GM21786 (cell line): ENCODE measurements around the gene ATP2B2.

Experiments
- ATAC-seq: cut with Tn5 transposase; IDR thresholded peaks from one replicate; pipeline ENCODE4 v1.9.1; 2021; ENCODE audit not compliant: unreplicated experiment

Gene ATP2B2

DNA sequence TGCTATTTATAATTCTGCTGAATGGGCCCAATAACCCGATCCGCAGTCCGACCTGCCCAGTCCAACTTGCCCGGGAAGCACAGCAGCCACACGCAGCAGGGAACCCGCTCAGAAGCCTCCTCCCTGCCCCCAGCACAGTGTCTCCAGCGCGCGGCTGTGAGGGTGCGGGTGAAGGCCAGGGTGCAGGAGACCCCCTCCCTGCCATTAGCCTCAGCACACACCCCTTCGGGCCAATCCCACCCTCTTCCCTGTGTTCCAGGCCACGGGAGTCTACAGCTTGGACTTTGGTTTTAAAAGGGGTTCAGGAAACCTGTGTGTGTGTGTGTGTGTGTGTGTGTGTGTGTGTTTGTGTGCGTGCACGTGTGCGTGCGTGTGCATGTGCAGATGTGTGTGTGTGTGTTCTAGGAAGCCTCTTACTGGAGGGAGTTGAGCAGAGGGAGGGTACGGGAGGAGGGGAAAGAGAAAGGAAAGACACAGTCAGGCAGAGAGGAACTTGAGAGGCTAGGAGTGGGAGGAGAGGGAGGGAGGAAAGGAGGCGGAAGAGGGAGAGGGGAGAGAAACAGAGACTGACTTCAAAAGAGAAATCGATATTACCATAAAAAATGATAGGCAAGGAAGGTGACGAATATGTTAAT is 34.2 kb downstream of the ATP2B2 start:
- ATAC-seq = no peak

DNA sequence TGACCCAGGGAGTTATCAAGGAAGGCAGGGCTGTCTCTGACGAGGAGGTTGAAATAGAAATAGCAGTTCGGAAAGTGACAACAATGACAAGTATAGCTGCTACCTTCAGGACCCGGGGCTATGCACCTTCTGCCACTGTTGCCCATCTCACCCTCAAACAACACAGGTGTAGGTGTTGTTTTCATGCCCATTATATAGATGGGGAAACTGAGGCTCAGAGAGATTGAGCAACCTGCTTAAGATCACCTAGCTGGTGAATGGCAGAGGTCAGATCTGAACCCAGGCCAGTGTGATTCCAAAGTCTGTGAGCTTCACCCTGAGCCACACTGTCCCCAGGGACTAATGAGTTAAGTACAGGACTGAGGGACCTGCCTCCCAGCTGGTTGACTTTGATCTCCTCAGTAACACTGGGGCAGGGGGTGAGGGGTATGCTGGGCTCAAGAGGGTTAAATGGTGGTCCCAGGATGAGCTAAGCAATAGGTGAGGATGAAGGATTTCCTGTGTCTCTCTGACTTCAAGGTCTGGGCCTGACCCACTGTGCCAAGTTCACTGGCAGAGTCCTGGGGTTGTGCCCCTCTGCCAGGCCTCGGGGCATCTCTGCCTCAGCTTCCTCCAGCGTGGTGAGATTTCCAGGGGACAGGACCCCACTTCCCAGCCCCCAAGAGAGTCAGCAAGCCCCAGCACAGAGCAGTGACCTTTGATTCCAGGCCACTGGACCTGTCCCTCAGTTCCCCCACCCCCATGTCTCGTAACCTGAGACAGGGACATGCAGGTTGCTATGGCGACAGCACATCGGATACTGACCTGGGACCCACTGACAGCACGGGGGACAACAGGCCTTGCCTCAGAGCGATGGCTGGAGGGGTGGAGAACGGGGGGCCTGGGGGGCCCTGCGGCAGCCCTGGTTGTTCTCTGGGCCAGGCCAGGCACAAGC is 35.0 kb downstream of the ATP2B2 start:
- no peak for ATAC-seq

DNA sequence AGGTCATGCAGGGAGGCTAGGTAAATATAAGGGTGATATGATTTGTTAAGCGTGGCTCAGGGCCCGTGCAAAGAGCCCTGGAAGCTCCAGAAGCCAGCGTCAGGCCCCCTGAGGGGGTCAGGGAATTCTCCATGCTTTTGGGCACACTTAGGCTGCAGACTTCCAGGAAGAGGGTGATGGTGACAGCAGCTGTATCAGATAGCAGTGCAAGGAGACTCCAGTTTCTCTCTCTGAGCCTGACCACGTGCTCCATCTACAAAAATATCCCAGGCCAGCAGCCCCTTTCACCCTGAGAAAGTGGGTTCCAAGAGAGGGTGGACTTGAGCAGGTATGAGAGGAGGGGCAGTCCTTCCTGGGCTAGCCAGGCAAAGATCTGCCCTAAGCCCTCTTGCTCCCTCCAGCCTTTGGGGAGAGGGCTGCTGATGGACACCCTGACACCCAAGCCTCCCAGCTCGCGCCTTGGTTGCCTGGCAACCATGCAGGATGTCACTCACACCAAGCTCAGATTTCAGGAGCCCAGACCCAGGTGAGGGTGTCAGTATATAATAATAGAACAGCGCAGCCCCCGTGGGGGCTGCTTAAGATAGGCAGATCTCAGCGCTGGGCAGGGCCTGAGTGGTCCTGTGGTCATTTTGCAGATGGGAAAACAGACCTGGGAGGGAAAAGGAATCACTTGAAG is 35.8 kb downstream of the ATP2B2 start:
- no peak for ATAC-seq

DNA sequence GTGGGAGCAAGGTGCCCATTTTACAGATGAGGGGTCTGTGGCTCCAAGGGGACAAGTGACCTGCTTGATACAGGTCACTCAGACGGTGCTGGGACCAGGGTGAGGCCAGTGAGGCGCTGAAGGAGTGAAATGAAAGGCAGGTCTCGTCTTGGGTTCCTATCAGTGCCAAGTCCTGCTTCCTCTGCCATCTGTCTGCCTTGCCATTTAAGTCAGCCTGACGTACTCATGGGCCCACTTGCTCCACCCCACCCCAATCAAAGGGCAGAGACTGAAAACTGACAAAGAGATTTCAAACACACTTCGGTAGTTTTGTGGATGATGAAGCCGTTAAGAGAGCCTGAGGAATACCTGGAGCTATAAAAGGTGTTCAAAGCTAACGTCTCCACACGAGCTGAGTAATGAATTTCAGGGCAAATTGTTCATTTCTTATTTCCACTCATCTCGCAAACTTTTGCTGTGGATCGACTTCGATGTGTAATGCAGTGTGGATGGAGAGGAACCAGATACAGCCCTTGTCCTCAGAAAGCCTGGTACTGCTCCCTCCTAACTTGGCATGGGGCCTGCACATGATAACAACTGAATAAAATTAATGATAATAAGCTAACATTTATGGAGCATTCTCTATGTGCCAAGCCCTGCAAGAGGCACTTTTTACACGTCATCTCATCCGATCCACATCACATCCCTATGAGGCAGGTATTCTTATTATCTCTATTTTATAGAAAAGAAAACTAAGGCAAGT is 36.6 kb downstream of the ATP2B2 start:
- ATAC-seq = no peak

DNA sequence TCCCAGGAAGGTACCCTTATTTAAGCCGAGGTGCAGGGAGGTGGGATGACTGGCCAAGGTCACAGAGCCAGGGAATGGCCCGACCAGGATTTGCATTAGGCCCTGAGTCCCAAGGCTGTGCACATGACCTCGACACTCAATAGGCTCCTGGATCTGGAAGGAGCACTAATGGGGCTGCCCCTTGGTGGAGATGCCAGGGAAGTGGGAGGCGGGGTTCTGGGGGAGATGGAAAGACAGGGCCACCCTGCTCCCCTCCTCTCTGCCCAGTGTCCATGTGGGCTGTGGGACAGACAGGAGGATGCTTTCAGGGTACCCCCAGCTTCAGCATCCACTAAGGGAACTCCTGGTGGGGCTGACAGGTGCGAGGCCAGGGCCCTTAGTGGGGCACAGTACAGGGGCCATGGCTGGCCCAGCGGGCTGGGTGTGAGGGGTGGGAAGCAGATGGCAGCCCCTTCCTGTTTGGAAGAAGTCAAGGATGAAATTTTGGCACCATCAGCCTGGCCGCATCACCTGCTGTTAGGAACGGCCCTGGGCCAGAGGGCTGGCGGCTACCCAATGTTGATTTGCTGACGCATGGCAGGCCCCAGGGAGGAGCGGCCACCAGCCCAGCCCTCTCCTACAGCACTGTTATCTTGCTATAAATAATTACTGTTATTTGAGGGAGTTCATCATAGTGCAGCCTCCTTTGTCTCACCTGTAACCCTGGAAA is 37.3 kb downstream of the ATP2B2 start:
- ATAC-seq = no peak

DNA sequence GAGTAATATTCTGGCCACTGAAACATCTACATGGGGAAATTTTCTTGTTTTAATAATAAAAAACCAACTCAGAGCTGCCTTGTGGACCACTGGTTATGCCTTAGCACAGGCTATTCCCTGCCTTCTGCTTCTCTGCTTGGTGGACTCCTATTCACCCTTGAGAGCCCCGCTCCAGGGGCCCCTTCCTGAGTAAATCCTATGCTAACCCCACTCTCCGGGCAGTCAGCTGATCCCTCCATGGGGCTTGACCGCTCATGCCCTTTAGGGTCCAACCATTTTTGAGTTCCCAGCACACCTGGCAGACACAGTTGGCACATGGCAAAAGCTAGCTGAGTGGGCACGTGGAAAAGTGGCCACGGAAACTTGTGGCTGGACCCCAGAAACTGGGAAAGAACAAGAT is 38.2 kb downstream of the ATP2B2 start:
- no peak for ATAC-seq

DNA sequence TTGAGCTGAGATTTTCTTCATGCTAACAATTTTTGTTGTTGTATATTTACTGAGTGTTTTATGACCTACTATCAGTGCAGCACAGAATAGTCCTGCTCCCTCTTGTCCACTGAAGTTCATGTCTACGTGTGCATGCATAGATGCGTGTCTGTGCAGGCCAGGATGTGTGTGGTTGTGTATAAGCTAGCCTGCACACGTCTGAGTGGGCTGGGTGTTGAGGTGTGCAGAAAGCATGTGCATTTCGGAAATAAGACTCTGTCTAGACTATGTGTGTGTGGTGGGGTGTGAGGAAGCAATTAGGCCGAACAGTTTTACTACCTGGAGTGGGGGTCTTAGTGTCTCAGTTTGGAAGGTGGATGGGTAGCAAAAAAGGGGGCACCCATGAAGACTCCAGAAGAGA is 39.2 kb downstream of the ATP2B2 start:
- ATAC-seq = no peak

DNA sequence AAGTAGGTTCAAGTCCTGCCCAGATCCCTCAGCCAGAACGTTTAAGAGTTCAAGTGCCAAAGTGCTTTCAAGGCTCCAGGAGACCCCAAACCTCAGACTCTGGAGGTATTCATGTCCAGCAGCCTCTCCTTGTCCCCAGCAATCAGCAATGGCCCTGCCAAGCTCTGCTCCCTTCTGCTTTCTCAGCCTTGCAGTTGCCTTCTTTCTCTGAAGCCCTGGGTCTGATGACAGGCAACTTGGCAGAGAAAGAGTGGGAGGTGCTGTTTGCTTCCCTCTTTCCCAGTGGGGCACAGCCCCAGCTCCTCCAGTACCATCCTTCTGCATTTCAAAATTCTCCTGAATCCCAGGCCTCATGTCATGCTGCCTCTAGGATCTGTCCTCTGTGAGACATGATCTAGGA is 40.2 kb downstream of the ATP2B2 start:
- no peak for ATAC-seq

DNA sequence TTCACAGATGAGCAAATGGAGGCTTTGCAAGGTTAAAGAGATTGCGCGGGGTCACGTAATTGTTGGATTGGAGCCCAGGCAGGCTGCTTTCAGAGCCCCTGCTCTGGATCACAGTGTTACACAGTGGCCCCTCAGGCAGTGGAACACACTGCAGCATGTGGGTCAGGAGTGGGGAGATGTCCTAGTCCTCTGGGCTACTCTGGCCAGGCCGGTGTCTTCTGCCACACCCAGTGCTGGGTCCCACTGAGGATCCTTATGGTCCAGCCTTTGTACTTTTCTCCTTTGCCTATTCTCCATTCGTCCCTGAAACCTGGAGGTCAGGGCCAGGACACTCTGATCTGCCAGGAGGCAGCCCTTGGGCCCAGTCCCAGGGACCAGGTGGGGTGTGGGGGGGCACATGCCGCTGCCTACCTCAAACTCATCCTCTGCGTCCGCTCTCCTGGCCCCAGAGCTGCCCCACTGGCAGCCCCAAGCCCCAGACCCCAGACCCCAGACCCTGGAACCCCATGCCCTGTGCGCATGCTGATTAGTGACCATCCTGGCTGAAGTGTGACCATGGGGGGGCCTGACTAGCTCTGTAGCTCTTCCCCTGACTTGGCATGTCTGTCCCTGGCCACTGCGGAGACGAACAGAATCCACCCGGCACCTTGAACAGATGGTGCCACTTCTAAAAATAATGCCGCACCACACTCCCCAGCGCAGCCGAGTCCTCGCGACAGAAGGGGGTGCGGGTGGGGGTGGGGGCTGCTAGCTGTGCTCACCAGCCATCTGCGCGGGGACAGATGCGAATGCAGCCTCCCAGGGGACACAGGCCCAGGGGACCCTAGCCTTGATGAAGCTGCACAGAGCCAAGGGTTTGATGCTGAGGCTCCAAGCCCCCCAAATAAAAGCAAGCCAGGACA is 41.6 kb downstream of the ATP2B2 start:
- ATAC-seq = no peak

DNA sequence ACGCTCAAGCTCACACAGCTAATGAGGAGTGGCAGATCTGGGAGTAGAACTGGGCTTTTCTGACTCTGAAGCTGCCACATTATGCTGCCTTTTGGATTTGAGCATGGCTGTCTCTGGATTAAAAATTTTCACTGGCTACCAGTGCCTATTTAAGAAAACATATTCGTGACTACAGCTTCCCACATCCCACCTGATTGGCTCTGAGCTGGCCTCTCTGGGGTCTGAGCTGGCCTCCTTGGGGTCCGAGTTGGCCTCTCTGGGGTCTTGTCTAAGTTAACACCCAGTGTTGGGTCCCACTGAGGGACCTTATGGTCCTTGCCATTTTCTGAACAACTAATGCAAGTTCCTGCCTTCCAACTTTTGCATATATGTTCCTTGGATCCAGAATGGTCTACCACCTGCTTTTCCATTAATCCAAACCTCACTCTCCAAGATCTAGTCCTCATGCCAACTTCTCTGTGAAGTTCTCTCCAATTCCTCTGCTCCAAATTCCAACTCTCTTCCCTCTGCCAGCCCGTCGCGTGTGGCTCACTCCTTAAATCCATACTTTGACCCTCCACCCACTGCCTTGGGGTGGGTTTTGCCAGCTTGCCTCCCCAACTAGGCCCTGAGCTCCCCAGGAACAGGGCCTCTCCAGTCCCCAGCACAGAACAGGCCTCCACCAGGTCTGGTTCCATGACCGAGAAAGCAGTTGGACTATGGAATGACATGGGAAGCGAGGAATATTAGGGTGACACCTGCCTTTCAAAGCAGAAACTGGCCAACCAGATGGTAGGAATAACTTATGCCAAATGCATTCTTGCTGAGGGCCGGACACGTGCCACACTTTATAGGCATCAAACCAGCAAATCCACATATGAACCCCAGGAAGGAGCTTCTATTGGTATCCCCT is 42.5 kb downstream of the ATP2B2 start:
- no peak for ATAC-seq

DNA sequence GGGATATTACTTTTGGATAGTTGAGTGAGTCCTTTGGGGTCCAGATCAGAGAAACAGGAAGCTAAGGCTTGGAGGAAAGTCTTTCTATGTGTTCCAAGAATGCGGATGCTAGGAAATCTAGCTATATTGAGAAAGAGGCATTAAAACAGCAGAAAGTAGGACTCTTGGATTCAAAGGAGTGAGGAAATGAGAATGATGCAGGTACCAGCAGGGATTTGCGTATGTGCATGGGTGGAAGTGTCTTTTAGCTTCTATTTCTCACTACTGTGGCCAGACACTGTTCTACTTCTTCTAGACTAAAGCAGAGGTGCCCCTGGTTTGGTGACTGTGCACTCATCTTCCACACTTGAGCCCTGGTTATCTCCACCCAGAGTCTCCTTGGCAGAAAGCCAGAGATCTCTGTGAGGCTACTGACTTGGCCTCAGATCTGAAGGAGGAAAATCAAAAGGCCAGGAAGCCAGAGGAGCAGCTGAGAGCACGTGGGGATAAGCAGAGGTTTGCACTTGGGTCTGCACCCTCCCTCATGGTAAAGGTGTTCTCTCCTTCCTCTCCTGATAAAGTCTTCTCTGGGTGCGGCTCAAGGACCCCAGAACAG is 44.3 kb downstream of the ATP2B2 start:
- no peak for ATAC-seq

DNA sequence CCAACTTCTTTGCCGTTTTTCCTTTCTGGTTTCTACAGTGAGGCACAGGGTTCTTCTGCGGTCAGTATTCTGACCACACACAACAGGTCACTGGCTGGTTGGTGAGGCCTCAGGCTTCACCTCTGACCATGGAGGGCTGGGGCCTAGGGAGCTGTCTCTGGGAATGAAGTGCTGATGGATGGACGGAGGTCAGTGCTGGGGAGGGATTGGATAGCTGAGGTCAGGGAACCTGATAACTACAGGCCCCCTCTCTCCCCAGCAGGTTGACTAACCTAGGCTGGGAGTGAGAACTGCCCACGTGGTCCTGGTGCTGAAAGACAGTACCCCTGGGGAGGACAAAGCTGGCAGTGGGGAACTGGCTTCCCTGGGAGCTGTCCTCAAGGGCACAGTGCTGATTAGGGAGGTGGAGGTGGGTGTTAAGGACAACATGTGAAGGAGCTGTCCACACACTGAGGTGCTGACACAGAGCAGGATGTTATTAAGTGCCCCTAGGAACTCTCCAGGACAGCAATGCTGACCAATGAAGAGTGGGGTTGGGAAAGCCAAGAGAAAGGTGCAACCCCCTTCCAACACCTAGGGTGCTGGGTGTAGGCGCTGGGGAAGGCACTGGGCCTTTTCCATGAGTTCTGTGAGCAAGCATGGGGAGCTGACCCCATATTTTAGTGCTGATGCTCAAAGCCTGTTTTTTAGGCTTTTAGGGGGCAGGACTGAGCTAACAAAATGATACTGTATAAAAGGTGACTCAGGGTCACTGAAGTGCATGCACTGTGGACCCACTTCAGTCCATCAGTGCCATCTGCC is 45.2 kb downstream of the ATP2B2 start:
- peak; percentile 56 for ATAC-seq

DNA sequence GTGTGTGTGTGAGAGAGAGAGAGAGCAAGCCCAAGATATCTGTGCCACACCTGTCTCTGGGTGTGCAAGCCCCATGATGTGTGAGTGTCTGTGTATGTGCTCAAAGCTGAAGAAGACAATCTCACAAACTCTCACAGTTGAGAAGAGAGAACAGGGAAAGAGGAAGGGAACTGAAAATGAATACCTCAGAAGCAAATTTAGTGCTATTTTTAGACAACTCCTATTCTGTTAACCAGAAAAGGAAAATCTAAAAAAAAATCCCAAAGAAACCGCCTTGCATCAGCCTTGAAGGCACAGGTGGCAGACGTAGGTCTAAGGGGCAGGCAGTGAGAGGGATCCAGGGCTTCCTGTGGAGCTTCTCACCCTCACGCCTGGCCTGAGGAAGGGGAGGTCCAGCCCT is 47.8 kb downstream of the ATP2B2 start:
- no peak for ATAC-seq

DNA sequence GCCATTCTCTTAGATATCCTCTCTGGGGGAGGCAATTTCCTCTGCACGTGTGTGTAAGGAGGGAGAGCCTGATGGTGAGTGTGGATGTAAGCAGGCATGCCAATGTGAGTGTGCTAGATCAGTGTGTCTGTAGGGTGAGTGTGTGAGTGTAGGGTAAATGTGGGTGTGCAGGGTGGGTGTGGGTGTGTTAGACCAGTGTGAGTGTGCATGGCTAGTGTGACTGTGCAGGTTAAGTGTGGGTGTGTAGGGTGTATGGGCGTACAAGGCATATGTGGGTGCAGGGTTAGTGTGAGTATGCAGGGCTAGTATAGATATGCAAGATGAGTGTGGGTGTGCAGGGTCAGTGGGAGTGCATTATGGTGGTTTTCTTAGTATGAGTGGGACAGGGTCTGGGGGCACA is 48.4 kb downstream of the ATP2B2 start:
- ATAC-seq = no peak

DNA sequence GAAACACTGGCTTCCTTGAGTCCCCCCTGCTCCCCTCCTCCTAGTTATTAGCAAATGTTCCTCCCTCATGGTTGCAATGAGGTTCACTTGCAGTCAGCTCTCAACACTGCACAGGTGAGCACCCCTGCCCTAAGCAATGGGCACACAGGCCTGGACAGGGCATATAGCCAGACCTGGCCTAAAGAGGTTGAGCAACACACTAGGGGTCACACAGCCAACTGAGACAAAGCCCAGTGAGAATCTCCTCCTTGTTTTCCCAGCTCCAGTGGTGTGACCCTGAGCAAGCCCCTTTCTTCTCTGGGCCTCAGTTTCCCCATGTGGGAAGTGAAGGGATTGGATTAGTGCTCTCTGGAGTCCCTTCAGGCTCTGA is 49.9 kb downstream of the ATP2B2 start:
- no peak for ATAC-seq

DNA sequence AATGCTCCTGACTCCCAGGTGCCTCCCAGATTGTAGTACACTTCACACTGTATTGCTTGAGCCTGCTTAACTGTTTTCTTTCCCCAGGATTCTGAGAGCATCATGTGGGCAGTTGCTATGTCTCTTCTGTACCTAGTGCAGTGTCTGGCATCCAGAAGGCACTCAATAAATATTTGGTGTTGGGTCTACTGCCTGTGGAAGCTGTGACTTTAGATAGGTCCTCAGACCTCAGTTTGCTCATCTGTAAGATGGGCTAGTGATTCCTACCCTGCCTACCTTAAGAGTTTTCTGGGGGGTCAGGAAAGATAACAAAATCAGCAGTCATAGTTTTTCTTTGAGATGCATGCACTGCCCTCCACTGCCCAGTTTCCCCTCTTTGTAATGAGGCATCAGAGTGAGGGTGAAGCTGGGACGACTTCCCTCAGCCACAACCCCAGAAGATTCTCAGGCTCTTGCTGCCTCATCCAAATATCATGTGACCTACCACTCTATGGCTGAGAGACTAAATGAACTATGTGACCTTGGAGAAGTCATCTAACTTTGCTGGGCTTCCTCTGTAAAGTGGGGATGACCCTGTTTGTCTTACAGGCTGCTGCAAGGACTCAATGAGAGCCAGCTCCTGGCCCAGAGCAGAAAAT is 50.4 kb downstream of the ATP2B2 start:
- ATAC-seq = no peak
